H1 (cell line): ENCODE measurements around the gene DTX4. TPM values are rescaled to one million over a fixed set of nuclear protein-coding genes. Genes with fewer than 3 reads are reported as not detected.

Source experiments
- CTCF ChIA-PET: fragments of 300-600 bp; sonication (Branson Sonifier 250); formaldehyde crosslinking; loops from one replicate; lab custom pipeline; 2021; ENCODE audit not compliant: partially characterized antibody; lab: Charles Lee
- POLR2A ChIA-PET: fragments of 300-600 bp; sonication (Branson Sonifier 250); formaldehyde crosslinking; loops from one replicate; lab custom pipeline; 2021; ENCODE audit warnings: inconsistent platforms; ENCODE audit not compliant: partially characterized antibody; lab: Charles Lee
- DNase-seq, 2 experiments: peaks; one replicate each; pipeline versions ENCODE4 v3.0.0 to v3.0.0-alpha.2; 2010 to 2022; ENCODE audit warnings: low spot score in 2 of 2, low read depth in 1 of 2, mixed read lengths in 1 of 2
- FAIRE-seq: peaks from 2 replicates; lab custom pipeline; 2011; peaks lifted over from hg19 to GRCh38; lab: Jason Lieb, UNC
- H2AFZ ChIP-seq: 2 replicates; pipeline ENCODE4 v1.8.1; 2012; ENCODE audit warnings: low read length, inconsistent platforms
- H2AK5ac ChIP-seq: 2 replicates; pipeline ENCODE4 v1.6.1; 2013; ENCODE audit warnings: low read depth, low read length
- H2BK120ac ChIP-seq: replicated peaks from 2 replicates; pipeline ENCODE3; 2013; ENCODE audit warnings: low read depth, low read length, inconsistent platforms
- H2BK12ac ChIP-seq: 2 replicates; pipeline ENCODE4 v1.6.1; 2013; ENCODE audit warnings: low read depth, low read length
- H2BK15ac ChIP-seq: 2 replicates; pipeline ENCODE4 v1.6.1; 2013; ENCODE audit warnings: low read length
- H2BK20ac ChIP-seq: 2 replicates; pipeline ENCODE4 v1.6.1; 2013; ENCODE audit warnings: low read length
- H2BK5ac ChIP-seq: 2 replicates; pipeline ENCODE4 v1.6.1; 2013; ENCODE audit warnings: low read depth, low read length
- H3K14ac ChIP-seq: 2 replicates; pipeline ENCODE4 v1.6.1; 2013; ENCODE audit warnings: inconsistent platforms; ENCODE audit not compliant: insufficient read length
- H3K18ac ChIP-seq: 2 replicates; pipeline ENCODE4 v1.6.1; 2013; ENCODE audit warnings: low read length; ENCODE audit errors: extremely low read depth
- H3K23ac ChIP-seq: 2 replicates; pipeline ENCODE4 v1.6.1; 2013; ENCODE audit warnings: inconsistent platforms; ENCODE audit not compliant: insufficient read length
- H3K23me2 ChIP-seq: 2 replicates; pipeline ENCODE4 v1.6.1; 2013; ENCODE audit warnings: low read depth, low read length
- H3K27ac ChIP-seq: 2 replicates; pipeline ENCODE4 v1.6.1; 2011; ENCODE audit warnings: low read depth, low read length, inconsistent platforms
- H3K27me3 ChIP-seq, 4 experiments: replicated peaks in 1 of 4; 1 replicate in 1 of 4; 2 replicates in 3 of 4; pipeline versions ENCODE4 v1.6.1 to v1.8.1; 2011 to 2013; ENCODE audit warnings: low read length in 3 of 4, mild to moderate bottlenecking in 3 of 4, inconsistent platforms in 2 of 4, mixed read lengths in 2 of 4, moderate library complexity in 1 of 4; ENCODE audit not compliant: control insufficient read depth in 3 of 4, insufficient read depth in 3 of 4; ENCODE audit errors: extremely low read depth in 1 of 4
- H3K36me3 ChIP-seq, 4 experiments: 2 replicates each; pipeline versions ENCODE4 v1.6.1 to v1.8.1; 2011 to 2013; ENCODE audit warnings: mild to moderate bottlenecking in 4 of 4, low read length in 3 of 4, moderate library complexity in 2 of 4, control low read depth in 1 of 4, inconsistent platforms in 1 of 4; ENCODE audit not compliant: insufficient read depth in 4 of 4, control insufficient read depth in 2 of 4
- H3K4ac ChIP-seq: replicated peaks from 2 replicates; pipeline ENCODE3; 2013; ENCODE audit warnings: low read length, low read depth, mixed read lengths, inconsistent platforms; ENCODE audit not compliant: insufficient read length
- H3K4me1 ChIP-seq, 4 experiments: replicated peaks in 1 of 4; 1 replicate in 1 of 4; 2 replicates in 3 of 4; pipeline versions ENCODE4 v1.6.1 to v1.8.1; 2011 to 2013; ENCODE audit warnings: low read length in 3 of 4, inconsistent platforms in 2 of 4, mixed read lengths in 1 of 4; ENCODE audit not compliant: insufficient read depth in 4 of 4, control insufficient read depth in 3 of 4
- H3K4me2 ChIP-seq, 2 experiments: 2 replicates each; pipeline versions ENCODE4 v1.6.1 to v1.8.1; 2011 to 2013; ENCODE audit warnings: low read depth in 2 of 2, low read length in 2 of 2, control low read depth in 1 of 2, inconsistent platforms in 1 of 2, mild to moderate bottlenecking in 1 of 2; ENCODE audit not compliant: insufficient read depth in 1 of 2
- H3K4me3 ChIP-seq, 4 experiments: fragments of 200-600, 300-600 bp in 1 of 4; sonication (generic), shearing (Covaris generic), sonication (Bioruptor Twin) in 1 of 4; 2 replicates each; pipeline versions ENCODE4 v1.5.1 to v1.8.1; 2011 to 2016; ENCODE audit warnings: low read length in 4 of 4, low read depth in 3 of 4, control low read depth in 2 of 4, inconsistent platforms in 2 of 4, mild to moderate bottlenecking in 2 of 4, mixed read lengths in 1 of 4, moderate library complexity in 1 of 4; ENCODE audit not compliant: insufficient read depth in 2 of 4; ENCODE audit errors: extremely low read depth in 1 of 4
- H3K56ac ChIP-seq: replicated peaks from 2 replicates; pipeline ENCODE3; 2013; ENCODE audit warnings: low read depth, mild to moderate bottlenecking, mixed read lengths, low read length, inconsistent platforms; ENCODE audit not compliant: insufficient read length
- H3K79me1 ChIP-seq: 2 replicates; pipeline ENCODE4 v1.6.1; 2013; ENCODE audit warnings: low read depth, low read length, control low read depth
- H3K79me2 ChIP-seq, 2 experiments: 2 replicates each; pipeline versions ENCODE4 v1.6.1 to v1.8.1; 2012 to 2013; ENCODE audit warnings: low read length in 2 of 2, mild to moderate bottlenecking in 2 of 2, inconsistent platforms in 1 of 2; ENCODE audit not compliant: insufficient read depth in 2 of 2, control insufficient read depth in 1 of 2
- H3K9ac ChIP-seq, 4 experiments: replicated peaks in 1 of 4; 1 replicate in 1 of 4; 2 replicates in 3 of 4; pipeline versions ENCODE4 v1.6.1 to v1.8.1; 2011 to 2013; ENCODE audit warnings: low read depth in 3 of 4, low read length in 3 of 4, control low read depth in 2 of 4, mild to moderate bottlenecking in 2 of 4, moderate library complexity in 2 of 4, inconsistent platforms in 1 of 4; ENCODE audit errors: extremely low read depth in 1 of 4
- H3K9me3 ChIP-seq, 2 experiments: 2 replicates each; pipeline versions ENCODE4 v1.6.1 to v1.8.1; 2012 to 2013; ENCODE audit warnings: mild to moderate bottlenecking in 2 of 2, moderate library complexity in 2 of 2, control low read depth in 1 of 2, inconsistent platforms in 1 of 2, low read depth in 1 of 2, low read length in 1 of 2, mixed read lengths in 1 of 2; ENCODE audit not compliant: insufficient read depth in 2 of 2
- H4K20me1 ChIP-seq, 2 experiments: replicated peaks in 1 of 2; 2 replicates each; pipeline versions ENCODE3 to v1.8.1; 2011 to 2013; ENCODE audit warnings: inconsistent platforms in 2 of 2, low read length in 2 of 2, mild to moderate bottlenecking in 1 of 2; ENCODE audit not compliant: insufficient read depth in 2 of 2, control insufficient read depth in 1 of 2
- H4K5ac ChIP-seq: 2 replicates; pipeline ENCODE4 v1.6.1; 2013; ENCODE audit warnings: low read length, low read depth, mixed read lengths, inconsistent platforms; ENCODE audit not compliant: insufficient read length
- H4K8ac ChIP-seq: 2 replicates; pipeline ENCODE4 v1.8.0; 2013; ENCODE audit warnings: mild to moderate bottlenecking, moderate library complexity, low read length, inconsistent platforms; ENCODE audit not compliant: insufficient read depth; ENCODE audit errors: extremely low read depth
- H4K91ac ChIP-seq: replicated peaks from 2 replicates; pipeline ENCODE3; 2013; ENCODE audit warnings: low read length, mixed read lengths, inconsistent platforms; ENCODE audit not compliant: insufficient read length
- ASH2L ChIP-seq: fragments of 200-600, 300-600 bp; sonication (generic); IDR thresholded peaks from one replicate; pipeline ENCODE4 v1.7.1; 2017; ENCODE audit warnings: low read length
- ATF3 ChIP-seq: IDR thresholded peaks from 2 replicates; pipeline ENCODE4 v1.6.1; 2011; ENCODE audit warnings: low read depth, mild to moderate bottlenecking, low read length; ENCODE audit not compliant: insufficient read depth
- BRCA1 ChIP-seq: IDR thresholded peaks from 2 replicates; pipeline ENCODE4 v1.6.1; 2012; ENCODE audit warnings: low read depth, low read length, improper control_type of control experiment
- E2F6 ChIP-seq: IDR thresholded peaks from 2 replicates; pipeline ENCODE4 v1.6.1; 2012; ENCODE audit warnings: inconsistent platforms
- EGR1 ChIP-seq: IDR thresholded peaks from 2 replicates; pipeline ENCODE4 v1.6.1; 2011; ENCODE audit warnings: low read depth, low read length, borderline replicate concordance
- KDM5A ChIP-seq: fragments of 200-600 bp; IDR thresholded peaks from 2 replicates; pipeline ENCODE4 v1.7.1; 2012; ENCODE audit warnings: mild to moderate bottlenecking, low read length, inconsistent platforms, mixed read lengths
- NANOG ChIP-seq: IDR thresholded peaks from 2 replicates; pipeline ENCODE4 v1.6.1; 2011; ENCODE audit warnings: low read length, low read depth, mild to moderate bottlenecking, inconsistent platforms; ENCODE audit not compliant: insufficient read depth, poor library complexity, severe bottlenecking
- RXRA ChIP-seq: IDR thresholded peaks from 2 replicates; pipeline ENCODE4 v1.6.1; 2011; ENCODE audit warnings: low read depth, mild to moderate bottlenecking, low read length, moderate library complexity; ENCODE audit not compliant: insufficient read depth
- SRF ChIP-seq: IDR thresholded peaks from 2 replicates; pipeline ENCODE4 v1.6.1; 2011; ENCODE audit warnings: mild to moderate bottlenecking, low read depth, low read length, moderate library complexity
- TAF1 ChIP-seq: IDR thresholded peaks from 2 replicates; pipeline ENCODE4 v1.6.1; 2011; ENCODE audit warnings: mild to moderate bottlenecking, low read depth, low read length
- YY1 ChIP-seq: IDR thresholded peaks from 2 replicates; pipeline ENCODE4 v1.6.1; 2011; ENCODE audit warnings: low read depth, mild to moderate bottlenecking, low read length
- ZNF274 ChIP-seq: IDR thresholded peaks from 2 replicates; pipeline ENCODE4 v1.7.0; 2012; ENCODE audit warnings: low read length, borderline replicate concordance; ENCODE audit errors: extremely low read depth
- WGBS, 2 experiments: shearing (Covaris generic) in 1 of 2; methylation state at CpG; one replicate each; pipeline versions ENCODE4 v1.1.6 to v1.1.7; 2013 to 2015; ENCODE audit warnings: low lambda C conversion rate in 2 of 2, mixed read lengths in 2 of 2, inconsistent platforms in 1 of 2, low coverage in 1 of 2, missing lambda C conversion rate in 1 of 2; ENCODE audit not compliant: insufficient replicate concordance in 2 of 2, insufficient coverage in 1 of 2, insufficient read length in 1 of 2; ENCODE audit errors: extremely low coverage in 1 of 2, missing lambda C conversion rate in 1 of 2; 5-methylcytosine and 5-hydroxymethylcytosine counted together
- polyA plus RNA-seq, 7 experiments: library from polyadenylated mRNA; depleted of rRNA in 3 of 7; stranded (reverse) in 5 of 7; unstranded in 2 of 7; fragments of >200 nt in 5 of 7; fragments of 200-250 nt in 2 of 7; gene quantifications; 1 replicate in 5 of 7; 2 replicates in 1 of 7; 4 replicates in 1 of 7; pipeline versions ENCODE4 v1.2.1 to v1.2.3, GENCODE V29; 2011 to 2013; ENCODE audit warnings: missing spikeins in 2 of 7, mixed read lengths in 2 of 7
- total RNA-seq: library from RNA; stranded (reverse); fragmentation: NEBNext Ultra II Directional; extraction: Animal tissue kit (Norgen Biotek cat#: 25700); gene quantifications from 2 replicates; pipeline ENCODE4 v1.2.1, GENCODE V29; 2021

Gene DTX4
- total and polyA plus RNA-seq, 2 of the 8 experiments (the other 6 are each of a cell fraction or from before 2014, with no cell fraction given) = 5.1 to 18.8 TPM

GRCh38 chr11:59198726-59199125 is 26.8 kb downstream of the DTX4 start:
- no peak overlapping the region for H2BK5ac ChIP-seq
- H3K4me1 ChIP-seq = no peaks in the 10 kb centered on the region; a peak in 1 of 7 replicates
- no peak overlapping the region for H3K4me2 ChIP-seq
- H2BK12ac ChIP-seq = no peak overlapping the region
- no peak for TF ChIP-seq ASH2L
- no peak for TF ChIP-seq RXRA
- TF ChIP-seq YY1 = no peak
- no peak for TF ChIP-seq EGR1
- no peak for TF ChIP-seq SRF
- no peak for TF ChIP-seq NANOG
- no peak for TF ChIP-seq KDM5A
- no peak for TF ChIP-seq ZNF274
- no peak for TF ChIP-seq ATF3
- TF ChIP-seq TAF1 = no peak
- TF ChIP-seq E2F6 = no peak
- TF ChIP-seq BRCA1 = no peak
- no peak for DNase-seq
- no peak overlapping the region for H3K4ac ChIP-seq
- H3K79me1 ChIP-seq = no peaks in the 10 kb centered on the region
- peaks cover 0 to 2% of the 10 kb centered on the region in 2 experiments for H4K20me1 ChIP-seq
- H2BK20ac ChIP-seq = no peak overlapping the region
- H4K91ac ChIP-seq = no peak overlapping the region
- H3K23ac ChIP-seq = no peak overlapping the region
- ChIA-PET CTCF (interaction anchor here (1.0 to 2.6 kb wide), 4 partner anchors 12 to 27 kb away, joined by 4 to 26 read pairs (median 15); partner anchors contain the start of gene DTX4), POLR2A (no interaction called here)
- H3K27me3 ChIP-seq = no peaks in the 10 kb centered on the region
- WGBS, 2 experiments = 94% methylated on average over 2 of the region's 2 CpGs; no CpG with 5 or more reads in 1 of the 2 experiments
- no peak overlapping the region for H3K14ac ChIP-seq
- FAIRE-seq = no peak
- H2BK15ac ChIP-seq = no peak overlapping the region
- no peak overlapping the region for H2AFZ ChIP-seq
- H3K18ac ChIP-seq = no peak overlapping the region
- H3K9me3 ChIP-seq = peaks cover 4 to 10% of the 10 kb centered on the region in 2 experiments; a peak in 3 of 4 replicates
- no peaks in the 10 kb centered on the region for H3K79me2 ChIP-seq
- H3K4me3 ChIP-seq = no peak overlapping the region
- H4K5ac ChIP-seq = no peak overlapping the region
- no peak overlapping the region for H3K27ac ChIP-seq
- no peak overlapping the region for H3K56ac ChIP-seq
- no peak overlapping the region for H2AK5ac ChIP-seq
- H3K36me3 ChIP-seq = peaks cover 6 to 44% (median 28%) of the 10 kb centered on the region in 4 experiments; a peak in 7 of 8 replicates
- no peak overlapping the region for H3K9ac ChIP-seq
- no peaks in the 10 kb centered on the region for H3K23me2 ChIP-seq
- no peak overlapping the region for H4K8ac ChIP-seq
- no peak overlapping the region for H2BK120ac ChIP-seq
